K562 (cell line): Measurements from ENCODE around the gene MMP28. TPM values are rescaled to one million over a fixed set of nuclear protein-coding genes. Genes with fewer than 3 reads are reported as not detected.

ENCODE experiments used
- BRF2 ChIP-seq: IDR thresholded peaks from 3 replicates; pipeline ENCODE4 v1.6.1; 2011; ENCODE audit warnings: borderline replicate concordance, mild to moderate bottlenecking; ENCODE audit not compliant: insufficient read length, insufficient read depth
- CSDE1 ChIP-seq, 2 experiments: fragments of 450-650 bp; IDR thresholded peaks; 2 replicates each; pipeline ENCODE4 v1.6.1; 2016; ENCODE audit warnings: mild to moderate bottlenecking in 1 of 2
- E2F5 ChIP-seq: sonication (generic); formaldehyde crosslinking; IDR thresholded peaks from 2 replicates; pipeline ENCODE4 v1.8.0; 2022; ENCODE audit warnings: mild to moderate bottlenecking, missing genetic modification reagents
- FOS ChIP-seq: IDR thresholded peaks from 3 replicates; pipeline ENCODE4 v1.6.1; 2011; ENCODE audit not compliant: insufficient read length; ENCODE audit errors: extremely low read depth
- HMGN3 ChIP-seq: IDR thresholded peaks from 2 replicates; pipeline ENCODE4 v1.6.1; 2011; ENCODE audit warnings: borderline replicate concordance, low read depth, mild to moderate bottlenecking, mixed read lengths, low read length; ENCODE audit not compliant: insufficient read length; ENCODE audit errors: extremely low read depth
- MEF2A ChIP-seq: IDR thresholded peaks from 2 replicates; pipeline ENCODE4 v1.6.1; 2011; ENCODE audit warnings: low read depth, mild to moderate bottlenecking, low read length, moderate library complexity; ENCODE audit not compliant: control insufficient read depth
- NFYB ChIP-seq: IDR thresholded peaks from 2 replicates; pipeline ENCODE4 v1.6.1; 2011; ENCODE audit warnings: mild to moderate bottlenecking, moderate library complexity; ENCODE audit not compliant: insufficient read length; ENCODE audit errors: extremely low read depth
- NR4A1 ChIP-seq, 2 experiments: fragments of 250-450 bp in 1 of 2; fragments of 450-650 bp in 1 of 2; sonication (Bioruptor Pico) in 1 of 2; IDR thresholded peaks; 2 replicates each; pipeline versions ENCODE4 v1.4.0 to v1.6.1; 2016 to 2020; ENCODE audit warnings: mild to moderate bottlenecking in 2 of 2, missing compliant biosample characterization in 1 of 2, missing genetic modification characterization in 1 of 2, moderate library complexity in 1 of 2
- RFX1 ChIP-seq: fragments of 450-650 bp; IDR thresholded peaks from 2 replicates; pipeline ENCODE4 v1.6.1; 2016; ENCODE audit warnings: mild to moderate bottlenecking, moderate library complexity
- TEAD2 ChIP-seq: fragments of 450-650 bp; IDR thresholded peaks from 2 replicates; pipeline ENCODE4 v1.6.1; 2016; ENCODE audit warnings: missing genetic modification characterization, control low read depth, missing compliant biosample characterization
- UBTF ChIP-seq, 2 experiments: IDR thresholded peaks; 2 replicates each; pipeline ENCODE4 v1.6.1; 2012; ENCODE audit warnings: improper control_type of control experiment in 2 of 2, low read depth in 2 of 2, low read length in 2 of 2, borderline replicate concordance in 1 of 2
- ZBTB2 ChIP-seq: fragments of 450-650 bp; IDR thresholded peaks from 2 replicates; pipeline ENCODE4 v1.6.1; 2016; ENCODE audit warnings: antibody characterized with exemption
- ZNF197 ChIP-seq: fragments of 200-800 bp; sonication (Bioruptor generic); IDR thresholded peaks from 2 replicates; pipeline ENCODE4 v1.6.1; 2016; ENCODE audit warnings: low read depth, missing genetic modification characterization, missing compliant biosample characterization
- ZNF253 ChIP-seq: fragments of 250-450 bp; sonication (Bioruptor Pico); conservative IDR thresholded peaks from 2 replicates; pipeline ENCODE4 v1.6.1; 2021; ENCODE audit warnings: mild to moderate bottlenecking
- ZNF395 ChIP-seq: fragments of 200-800 bp; sonication (Bioruptor generic); IDR thresholded peaks from 2 replicates; pipeline ENCODE4 v1.6.1; 2017; ENCODE audit warnings: missing genetic modification characterization, missing compliant biosample characterization
- ZNF511 ChIP-seq: sonication (generic); formaldehyde crosslinking; IDR thresholded peaks from 2 replicates; pipeline ENCODE4 v1.8.0; 2022; ENCODE audit warnings: mild to moderate bottlenecking, missing genetic modification reagents
- ZNF551 ChIP-seq: fragments of 250-450 bp; sonication (Bioruptor Pico); IDR thresholded peaks from 2 replicates; pipeline ENCODE4 v1.5.0; 2021; ENCODE audit warnings: mild to moderate bottlenecking, moderate library complexity
- ZNF778 ChIP-seq: fragments of 450-650 bp; formaldehyde crosslinking; IDR thresholded peaks from 2 replicates; pipeline ENCODE4 v1.4.0; 2020; ENCODE audit warnings: mild to moderate bottlenecking, moderate library complexity
- polyA plus RNA-seq, 8 experiments: library from polyadenylated mRNA; depleted of rRNA in 4 of 8; stranded (reverse) in 5 of 8; unstranded in 3 of 8; fragments of >200 nt; fragmentation: Nextera tagmentation in 2 of 8; fragmentation: Illumina TruSeq in 1 of 8; extraction: Ambion mirVana in 2 of 8; extraction: Trizol in 1 of 8; gene quantifications; 2 replicates each; pipeline versions ENCODE4 v1.2.1 to v1.2.3, GENCODE V29; 2011 to 2014; ENCODE audit warnings: inconsistent platforms in 1 of 8, missing spikeins in 1 of 8
- total RNA-seq, 7 experiments: library from RNA; depleted of rRNA in 6 of 7; stranded (reverse); fragments of >200 nt in 6 of 7; fragmentation: Illumina TruSeq in 2 of 7; extraction: Trizol in 2 of 7; gene quantifications; 2 replicates each; pipeline versions ENCODE4 v1.2.1 to v1.2.3, GENCODE V29; 2011 to 2021; ENCODE audit warnings: low replicate concordance in 1 of 7

MMP28 gene
- total and polyA plus RNA-seq, 9 of the 15 experiments (the other 6 are each of a cell fraction or from before 2014, with no cell fraction given): not detected

- TF ChIP-seq E2F5 (CRISPR knock-in tag): no peak
- TF ChIP-seq BRF2: no peak
- TF ChIP-seq NFYB: peak; percentile 89
- no peak for TF ChIP-seq ZBTB2
- no peak; the same call in 1 of the 2 replicates for TF ChIP-seq ZNF395 (CRISPR knock-in tag)
- no peak for TF ChIP-seq MEF2A
- peak; percentile 26 for TF ChIP-seq FOS
- TF ChIP-seq ZNF511 (CRISPR knock-in tag): 0 out of 2 replicates have a peak, but pooled peaks have one; percentile 51
- peak; percentile 63 for TF ChIP-seq HMGN3
- TF ChIP-seq ZNF253 (CRISPR knock-in tag): no peak
- TF ChIP-seq RFX1: no peak
- TF ChIP-seq ZNF778: no peak
- no peak for TF ChIP-seq CSDE1 (IDR thresholded peaks at IDR 0.05)
- no peak for TF ChIP-seq NR4A1 (CRISPR knock-in tag; IDR thresholded peaks at IDR 0.05)
- no peak for TF ChIP-seq NR4A1 (tag; IDR thresholded peaks at IDR 0.05)
- TF ChIP-seq ZNF197 (CRISPR knock-in tag): no peak
- no peak for TF ChIP-seq ZNF551 (CRISPR knock-in tag)
- peak in 1 of 2 experiments; percentile 28; a peak in 1 of 4 replicates for TF ChIP-seq UBTF (IDR thresholded peaks at IDR 0.05; ENCODE audit: borderline replicate concordance in 1 of 2, low read depth in 2 of 2, low read length in 2 of 2)
- no peak for TF ChIP-seq TEAD2 (tag)
These were observed 13.8 kb upstream of the MMP28 start, which contains the start of gene TAF15 (continued) for GRCh38 chr17:35808962-35809854.
